HEK293 (cell line): ENCODE measurements around the gene MYO1D.
A peak's percentile ranks its signal among the peaks of the same experiment; 100 is the strongest.

Experiments used
- CTCF ChIA-PET: fragments of 350-600 bp; formaldehyde crosslinking; extraction: SDS; loops from one replicate; lab custom pipeline; 2021; ENCODE audit warnings: antibody characterized with exemption; lab: Yijun Ruan, JAX
- POLR2A ChIA-PET: fragments of 300-600 bp; formaldehyde crosslinking; extraction: SDS; loops from one replicate; lab custom pipeline; 2020; ENCODE audit warnings: antibody characterized with exemption, inconsistent platforms; lab: Yijun Ruan, JAX
- H3K27ac ChIP-seq: fragments of 200-500 bp; sonication (Bioruptor generic); 2 replicates; pipeline ENCODE4 v1.5.1; 2014; ENCODE audit warnings: low read depth, low read length, control low read depth, inconsistent platforms; ENCODE audit errors: extremely low read depth
- H3K36me3 ChIP-seq, 2 experiments: fragments of 200-500 bp in 1 of 2; sonication (Bioruptor generic) in 1 of 2; 1 replicate in 1 of 2; 2 replicates in 1 of 2; pipeline ENCODE4 v1.5.1; 2014 to 2017; ENCODE audit warnings: inconsistent platforms in 2 of 2, low read length in 2 of 2; ENCODE audit not compliant: control insufficient read depth in 2 of 2, insufficient read depth in 1 of 2
- H3K4me1 ChIP-seq: fragments of 200-500 bp; sonication (Bioruptor generic); 2 replicates; pipeline ENCODE4 v1.5.1; 2014; ENCODE audit warnings: mild to moderate bottlenecking, low read length, inconsistent platforms; ENCODE audit not compliant: control insufficient read depth, insufficient read depth
- H3K4me3 ChIP-seq: 2 replicates; pipeline ENCODE4 v1.5.1; 2011; ENCODE audit warnings: low read depth, mild to moderate bottlenecking, control low read depth, low read length, moderate library complexity
- H3K9me3 ChIP-seq: fragments of 200-500 bp; sonication (Bioruptor generic); 2 replicates; pipeline ENCODE4 v1.5.1; 2014; ENCODE audit warnings: low read depth, low read length, inconsistent platforms; ENCODE audit not compliant: control insufficient read depth, insufficient read depth
- ATF2 ChIP-seq: fragments of 450-650 bp; formaldehyde crosslinking; IDR thresholded peaks from 2 replicates; pipeline ENCODE4 v1.5.1; 2016; ENCODE audit warnings: missing biosample characterization, missing genetic modification characterization, low read depth
- EGR2 ChIP-seq: fragments of 450-650 bp; formaldehyde crosslinking; IDR thresholded peaks from 2 replicates; pipeline ENCODE4 v1.5.1; 2016; ENCODE audit warnings: low read depth, missing biosample characterization, missing genetic modification characterization
- GLIS2 ChIP-seq: fragments of 450-650 bp; formaldehyde crosslinking; IDR thresholded peaks from 2 replicates; pipeline ENCODE4 v1.5.1; 2016; ENCODE audit warnings: missing biosample characterization, missing genetic modification characterization
- KLF1 ChIP-seq: fragments of 450-650 bp; formaldehyde crosslinking; IDR thresholded peaks from 2 replicates; pipeline ENCODE4 v1.5.1; 2016; ENCODE audit warnings: missing biosample characterization, missing genetic modification characterization
- KLF10 ChIP-seq: fragments of 450-650 bp; IDR thresholded peaks from 2 replicates; pipeline ENCODE4 v1.5.1; 2018; ENCODE audit warnings: missing biosample characterization, mild to moderate bottlenecking, missing genetic modification characterization
- OSR2 ChIP-seq: fragments of 450-650 bp; formaldehyde crosslinking; IDR thresholded peaks from 2 replicates; pipeline ENCODE4 v1.5.1; 2016; ENCODE audit warnings: missing biosample characterization, missing genetic modification characterization
- PRDM10 ChIP-seq: fragments of 450-650 bp; formaldehyde crosslinking; IDR thresholded peaks from 2 replicates; pipeline ENCODE4 v1.5.1; 2016; ENCODE audit warnings: missing biosample characterization, missing genetic modification characterization
- SP2 ChIP-seq: fragments of 450-650 bp; formaldehyde crosslinking; IDR thresholded peaks from 2 replicates; pipeline ENCODE4 v1.5.1; 2016; ENCODE audit warnings: missing biosample characterization, missing genetic modification characterization
- SP3 ChIP-seq: fragments of 450-650 bp; formaldehyde crosslinking; IDR thresholded peaks from 2 replicates; pipeline ENCODE4 v1.5.1; 2016; ENCODE audit warnings: missing biosample characterization, missing genetic modification characterization
- SP7 ChIP-seq: fragments of 450-650 bp; formaldehyde crosslinking; IDR thresholded peaks from 2 replicates; pipeline ENCODE4 v1.5.1; 2016; ENCODE audit warnings: missing biosample characterization, missing genetic modification characterization
- YY2 ChIP-seq: fragments of 450-650 bp; formaldehyde crosslinking; IDR thresholded peaks from 2 replicates; pipeline ENCODE4 v1.5.1; 2016; ENCODE audit warnings: missing biosample characterization, missing genetic modification characterization
- ZBTB10 ChIP-seq: fragments of 450-650 bp; formaldehyde crosslinking; IDR thresholded peaks from 2 replicates; pipeline ENCODE4 v1.5.1; 2016; ENCODE audit warnings: missing biosample characterization, missing genetic modification characterization
- ZBTB26 ChIP-seq: fragments of 450-650 bp; formaldehyde crosslinking; optimal IDR thresholded peaks from 2 replicates; pipeline ENCODE3; 2016; ENCODE audit warnings: missing biosample characterization, mild to moderate bottlenecking, missing genetic modification characterization
- ZBTB8A ChIP-seq: fragments of 450-650 bp; formaldehyde crosslinking; IDR thresholded peaks from 2 replicates; pipeline ENCODE4 v1.5.1; 2016; ENCODE audit warnings: missing biosample characterization, missing genetic modification characterization
- ZEB2 ChIP-seq: fragments of 450-650 bp; formaldehyde crosslinking; IDR thresholded peaks from 2 replicates; pipeline ENCODE4 v1.5.1; 2016; ENCODE audit warnings: missing biosample characterization, missing genetic modification characterization
- ZFHX2 ChIP-seq: fragments of 450-650 bp; formaldehyde crosslinking; conservative IDR thresholded peaks from 2 replicates; pipeline ENCODE4 v1.5.1; 2016; ENCODE audit warnings: missing biosample characterization, missing genetic modification characterization
- ZNF175 ChIP-seq: fragments of 450-650 bp; formaldehyde crosslinking; IDR thresholded peaks from 2 replicates; pipeline ENCODE4 v1.5.1; 2016; ENCODE audit warnings: missing biosample characterization, missing genetic modification characterization
- ZNF335 ChIP-seq: fragments of 450-650 bp; formaldehyde crosslinking; conservative IDR thresholded peaks from 2 replicates; pipeline ENCODE4 v1.5.1; 2016; ENCODE audit warnings: missing biosample characterization, missing genetic modification characterization
- ZNF350 ChIP-seq: fragments of 450-650 bp; formaldehyde crosslinking; IDR thresholded peaks from 2 replicates; pipeline ENCODE4 v1.5.0; 2017; ENCODE audit warnings: missing biosample characterization, mild to moderate bottlenecking, missing genetic modification characterization
- ZNF391 ChIP-seq: fragments of 450-650 bp; formaldehyde crosslinking; IDR thresholded peaks from 2 replicates; pipeline ENCODE4 v1.5.1; 2016; ENCODE audit warnings: low read depth, missing biosample characterization, missing genetic modification characterization, borderline replicate concordance
- ZNF398 ChIP-seq: fragments of 450-650 bp; formaldehyde crosslinking; IDR thresholded peaks from 2 replicates; pipeline ENCODE4 v1.5.1; 2017; ENCODE audit warnings: missing biosample characterization, missing genetic modification characterization
- ZNF514 ChIP-seq: fragments of 450-650 bp; formaldehyde crosslinking; IDR thresholded peaks from 2 replicates; pipeline ENCODE4 v1.5.1; 2016; ENCODE audit warnings: missing biosample characterization, missing genetic modification characterization
- ZNF629 ChIP-seq: fragments of 450-650 bp; formaldehyde crosslinking; IDR thresholded peaks from 2 replicates; pipeline ENCODE4 v1.5.1; 2017; ENCODE audit warnings: missing biosample characterization, missing genetic modification characterization
- ZNF776 ChIP-seq: fragments of 450-650 bp; formaldehyde crosslinking; IDR thresholded peaks from 2 replicates; pipeline ENCODE4 v1.5.0; 2017; ENCODE audit warnings: missing biosample characterization, missing genetic modification characterization, borderline replicate concordance
- ZNF791 ChIP-seq: fragments of 450-650 bp; formaldehyde crosslinking; IDR thresholded peaks from 2 replicates; pipeline ENCODE4 v1.5.1; 2016; ENCODE audit warnings: missing biosample characterization, missing genetic modification characterization
- ZSCAN30 ChIP-seq: fragments of 450-650 bp; IDR thresholded peaks from 2 replicates; pipeline ENCODE4 v1.5.1; 2018; ENCODE audit warnings: missing biosample characterization, mild to moderate bottlenecking, missing genetic modification characterization, moderate library complexity

MYO1D gene

GRCh38 chr17:32519228-32520103, 357.5 kb downstream of the MYO1D start:
- H3K27ac ChIP-seq = peak overlapping the region; percentile 7; the same call in 1 of the 2 replicates
- H3K4me1 ChIP-seq = peaks cover 21% of the 10 kb centered on the region
- H3K9me3 ChIP-seq = no peaks in the 10 kb centered on the region
- ChIA-PET POLR2A (interaction anchor here (0.6 to 1.5 kb wide), 8 partner anchors 8 to 421 kb away, joined by 3 to 7 read pairs (median 4); partner anchors contain the start of gene PSMD11), CTCF (interaction anchor here (0.6 to 1.7 kb wide), 2 partner anchors 32 to 116 kb away, joined by 3 to 6 read pairs; partner anchors contain the start of gene CDK5R1)
- no peaks in the 10 kb centered on the region for H3K36me3 ChIP-seq
- H3K4me3 ChIP-seq = peak overlapping the region; percentile 35
- TF ChIP-seq ZSCAN30 (tag by site-specific recombination) = 0 out of 2 replicates have a peak, but pooled peaks have one; percentile 29
- peak; percentile 47 for TF ChIP-seq ZBTB8A (tag by site-specific recombination)
- peak; percentile 80 for TF ChIP-seq ZNF398 (tag by site-specific recombination)
- no peak for TF ChIP-seq ZNF514
- no peak for TF ChIP-seq ZNF391 (tag by site-specific recombination)
- TF ChIP-seq PRDM10 (tag by site-specific recombination) = peak; percentile 31; the same call in 1 of the 2 replicates
- TF ChIP-seq ZBTB10 (tag by site-specific recombination) = no peak
- peak; percentile 31; the same call in 1 of the 2 replicates for TF ChIP-seq ZEB2 (tag by site-specific recombination)
- TF ChIP-seq SP7 (tag by site-specific recombination) = peak; percentile 46
- TF ChIP-seq SP2 (tag by site-specific recombination) = peak; percentile 54
- no peak for TF ChIP-seq YY2
- no peak for TF ChIP-seq ZNF175
- TF ChIP-seq ZFHX2 = peak; percentile 87
- peak; percentile 73 for TF ChIP-seq ZBTB26 (tag by site-specific recombination)
- no peak for TF ChIP-seq ZNF791 (tag by site-specific recombination)
- TF ChIP-seq GLIS2 (tag by site-specific recombination) = peak; percentile 45; the same call in 1 of the 2 replicates
- peak; percentile 83 for TF ChIP-seq EGR2 (tag by site-specific recombination)
- no peak for TF ChIP-seq ZNF776
- TF ChIP-seq OSR2 (tag by site-specific recombination) = 0 out of 2 replicates have a peak, but pooled peaks have one; percentile 20
- peak; percentile 77 for TF ChIP-seq ZNF335
- TF ChIP-seq KLF1 (tag by site-specific recombination) = peak; percentile 39; the same call in 1 of the 2 replicates
- 0 out of 2 replicates have a peak, but pooled peaks have one; percentile 20 for TF ChIP-seq ATF2 (tag by site-specific recombination)
- TF ChIP-seq KLF10 = peak; percentile 34; the same call in 1 of the 2 replicates
- no peak for TF ChIP-seq ZNF350 (tag by site-specific recombination)
- peak; percentile 68; the same call in 1 of the 2 replicates for TF ChIP-seq ZNF629 (tag by site-specific recombination)
- 0 out of 2 replicates have a peak, but pooled peaks have one; percentile 16 for TF ChIP-seq SP3 (tag by site-specific recombination)
